Activated naive CD4-positive, alpha-beta T cell treated with anti-CD3 and anti-CD28 coated beads for 36 hours (primary cell): ENCODE results near the gene RPL22. TPM values are rescaled to one million over a fixed set of nuclear protein-coding genes. Genes with fewer than 3 reads are reported as not detected.

Experiments used
- CTCF ChIA-PET: fragments of 350-600 bp; sonication (Branson Sonifier 250); formaldehyde crosslinking; loops from one replicate; lab custom pipeline; 2021; ENCODE audit warnings: antibody characterized with exemption; lab: Charles Lee
- DNase-seq: peaks from one replicate; pipeline ENCODE4 v3.0.0-alpha.2; 2020
- H3K27ac Mint-ChIP-seq: one replicate; pipeline ENCODE4 v1.8.0; 2021; ENCODE audit warnings: mild to moderate bottlenecking, mixed read lengths
- H3K27me3 Mint-ChIP-seq: one replicate; pipeline ENCODE4 v1.8.0; 2021; ENCODE audit warnings: low read depth, mixed read lengths
- H3K36me3 Mint-ChIP-seq: one replicate; pipeline ENCODE4 v1.8.0; 2021; ENCODE audit warnings: low read depth, mixed read lengths
- H3K4me1 Mint-ChIP-seq: one replicate; pipeline ENCODE4 v1.8.0; 2021; ENCODE audit warnings: low read depth, mixed read lengths
- H3K4me3 Mint-ChIP-seq: one replicate; pipeline ENCODE4 v1.8.0; 2021; ENCODE audit warnings: mild to moderate bottlenecking, moderate library complexity, mixed read lengths
- H3K9me3 Mint-ChIP-seq: one replicate; pipeline ENCODE4 v1.8.0; 2021; ENCODE audit warnings: mixed read lengths
- intact Hi-C: fragments of 100-400 bp; cut with micrococcal nuclease; formaldehyde crosslinking; loops from one replicate; pipeline ENCODE4 v1.15.1; 2023
- total RNA-seq, 2 experiments: library from RNA; stranded (reverse); gene quantifications; one replicate each; pipeline ENCODE4 v1.2.3, GENCODE V29; 2021

Gene RPL22
- total RNA-seq, result 100 to 1,000 TPM; 507 to 553 TPM

DNA sequence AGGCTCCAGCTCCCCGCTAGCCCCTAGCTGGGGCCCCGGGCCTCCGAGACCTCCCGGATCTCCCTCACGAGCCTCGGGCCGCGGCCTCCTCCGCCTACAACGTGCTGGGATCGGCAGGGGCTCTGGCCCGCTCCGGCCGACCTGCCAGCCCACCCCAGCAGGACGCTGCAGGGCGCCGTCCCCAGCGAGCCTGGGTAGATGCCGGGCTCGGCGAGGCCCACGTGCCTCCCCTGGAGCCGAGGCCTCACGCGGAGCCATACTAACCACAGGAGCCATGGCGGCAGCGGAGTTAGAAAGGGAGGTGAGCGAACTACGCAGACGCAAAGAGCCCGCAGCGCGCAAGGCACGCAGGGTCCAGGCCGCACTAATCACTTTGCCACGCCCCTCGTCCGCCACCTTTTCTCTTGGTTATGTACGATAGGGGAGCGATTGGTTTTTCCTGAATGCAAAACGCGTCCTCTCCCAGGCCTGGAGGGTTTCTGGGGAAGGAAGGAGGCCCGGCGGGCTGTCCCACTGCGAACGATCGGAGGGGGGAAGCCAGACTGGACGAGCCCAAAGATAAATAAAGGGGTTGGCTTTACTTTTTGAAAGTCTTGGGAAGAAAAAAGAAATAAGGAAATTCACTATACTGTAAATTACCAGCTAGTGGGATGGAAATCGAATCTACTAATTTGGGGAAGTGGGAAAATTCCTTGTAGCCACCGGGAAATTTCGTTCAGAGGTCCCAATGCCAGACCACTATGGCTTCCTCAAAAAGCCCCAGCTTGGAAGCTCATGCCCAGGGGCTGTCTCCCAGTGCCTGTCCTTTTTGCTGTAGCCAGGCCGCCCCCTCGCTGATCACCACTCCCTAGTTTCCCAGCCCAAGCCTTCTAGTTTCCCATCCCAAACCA, at the start of gene RPL22:
TSS of gene RPL22 (minus strand) at position 298 of the 890 bp plus-strand sequence. CDS start at position 276, 22 bp downstream.
- peak; percentile 99 for DNase-seq
- Mint-ChIP-seq H3K36me3 (peaks cover 32% of the 10 kb centered on the region), H3K9me3 (no peaks in the 10 kb centered on the region), H3K27me3 (no peaks in the 10 kb centered on the region), H3K27ac (peak within 1 kb of the TSS; percentile 95), H3K4me3 (peak within 1 kb of the TSS; percentile 91), H3K4me1 (peaks cover 39% of the 10 kb centered on the region)
- intact Hi-C loops, result loop anchor here (1.0 to 5.0 kb wide), 5 partner anchors 37 to 403 kb away; partner anchors contain the start of genes ACOT7, KLHL21 and NPHP4
- CTCF ChIA-PET, result interaction anchor here (1.8 kb wide), 1 partner anchor 45 kb away, joined by 5 read pairs; the partner anchor contains the start of gene HES3

DNA sequence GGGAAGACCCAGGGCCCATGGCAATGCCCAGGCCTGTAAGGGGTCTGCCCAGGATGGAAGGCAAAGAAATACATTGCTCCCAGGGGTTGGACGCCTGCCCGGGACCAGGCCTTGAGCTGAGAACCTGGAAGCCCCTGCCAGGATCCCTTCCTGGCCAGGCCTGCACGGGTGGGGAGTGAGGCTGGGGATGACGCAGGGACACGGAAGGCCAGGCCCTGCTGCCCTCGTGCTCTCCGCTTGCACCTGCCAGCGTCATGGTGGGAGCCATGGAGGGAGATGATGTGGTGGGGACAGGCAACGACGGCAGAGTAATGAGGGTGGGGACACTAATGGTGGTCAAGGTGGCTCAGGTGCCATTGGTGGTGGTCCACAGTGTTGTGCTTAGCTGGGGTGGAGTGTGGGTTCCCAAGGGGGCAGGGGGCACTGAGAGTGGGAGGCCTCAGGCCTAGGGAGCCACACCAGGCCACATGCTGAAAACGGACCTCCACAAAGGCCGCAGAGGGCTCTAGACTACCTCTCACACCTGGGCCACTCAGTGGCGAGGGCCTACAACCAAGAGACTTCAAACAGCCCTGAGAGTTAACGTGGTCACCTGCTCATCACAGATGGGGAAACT, 48.9 kb upstream of the RPL22 start:
- Mint-ChIP-seq H3K27me3 (peaks cover 44% of the 10 kb centered on the region), H3K4me3 (no peak overlapping the region), H3K27ac (no peak overlapping the region), H3K4me1 (peaks cover 8% of the 10 kb centered on the region), H3K9me3 (no peaks in the 10 kb centered on the region), H3K36me3 (no peaks in the 10 kb centered on the region)
- CTCF ChIA-PET, result interaction anchor here (1.0 to 4.2 kb wide), 9 partner anchors 9 to 191 kb away, joined by 3 to 49 read pairs (median 9); partner anchors contain the start of genes ACOT7 and ICMT
- intact Hi-C loops, result loop anchor here (5.0 kb wide), 2 partner anchors 229 to 736 kb away; no protein-coding TSS in a partner anchor
- DNase-seq, result no peak

DNA sequence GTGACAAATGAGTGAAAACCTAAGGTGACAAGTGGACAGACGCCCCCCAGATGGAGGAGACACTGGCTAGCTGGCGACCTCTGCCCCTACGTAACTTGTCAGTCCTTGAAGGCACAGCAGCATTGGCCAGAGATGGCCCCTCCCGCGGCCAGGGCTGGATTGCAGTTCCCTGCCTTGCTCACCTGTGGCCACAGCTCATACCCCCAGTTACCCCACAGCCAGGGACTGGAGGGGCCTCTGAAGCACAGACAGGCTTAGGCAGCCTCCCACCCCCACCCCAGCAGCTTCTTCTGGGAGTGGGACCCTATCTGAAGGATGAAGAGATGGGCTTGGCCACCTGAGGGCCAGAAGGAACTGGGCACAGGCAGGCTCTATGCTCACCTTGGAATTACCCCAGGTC, 48.3 kb upstream of the RPL22 start:
- no peaks in the 10 kb centered on the region for H3K36me3 Mint-ChIP-seq
- CTCF ChIA-PET, result interaction anchor here (0.8 to 4.2 kb wide), 15 partner anchors 9 to 202 kb away, joined by 3 to 49 read pairs (median 8); partner anchors contain the start of genes ACOT7 and ICMT
- no peaks in the 10 kb centered on the region for H3K9me3 Mint-ChIP-seq
- peaks cover 8% of the 10 kb centered on the region for H3K4me1 Mint-ChIP-seq
- H3K27ac Mint-ChIP-seq, result no peak overlapping the region
- peaks cover 48% of the 10 kb centered on the region for H3K27me3 Mint-ChIP-seq
- no peak overlapping the region for H3K4me3 Mint-ChIP-seq
- intact Hi-C loops, result loop anchor here (2.0 to 5.0 kb wide), 3 partner anchors 149 to 735 kb away; no protein-coding TSS in a partner anchor
- no peak for DNase-seq

DNA sequence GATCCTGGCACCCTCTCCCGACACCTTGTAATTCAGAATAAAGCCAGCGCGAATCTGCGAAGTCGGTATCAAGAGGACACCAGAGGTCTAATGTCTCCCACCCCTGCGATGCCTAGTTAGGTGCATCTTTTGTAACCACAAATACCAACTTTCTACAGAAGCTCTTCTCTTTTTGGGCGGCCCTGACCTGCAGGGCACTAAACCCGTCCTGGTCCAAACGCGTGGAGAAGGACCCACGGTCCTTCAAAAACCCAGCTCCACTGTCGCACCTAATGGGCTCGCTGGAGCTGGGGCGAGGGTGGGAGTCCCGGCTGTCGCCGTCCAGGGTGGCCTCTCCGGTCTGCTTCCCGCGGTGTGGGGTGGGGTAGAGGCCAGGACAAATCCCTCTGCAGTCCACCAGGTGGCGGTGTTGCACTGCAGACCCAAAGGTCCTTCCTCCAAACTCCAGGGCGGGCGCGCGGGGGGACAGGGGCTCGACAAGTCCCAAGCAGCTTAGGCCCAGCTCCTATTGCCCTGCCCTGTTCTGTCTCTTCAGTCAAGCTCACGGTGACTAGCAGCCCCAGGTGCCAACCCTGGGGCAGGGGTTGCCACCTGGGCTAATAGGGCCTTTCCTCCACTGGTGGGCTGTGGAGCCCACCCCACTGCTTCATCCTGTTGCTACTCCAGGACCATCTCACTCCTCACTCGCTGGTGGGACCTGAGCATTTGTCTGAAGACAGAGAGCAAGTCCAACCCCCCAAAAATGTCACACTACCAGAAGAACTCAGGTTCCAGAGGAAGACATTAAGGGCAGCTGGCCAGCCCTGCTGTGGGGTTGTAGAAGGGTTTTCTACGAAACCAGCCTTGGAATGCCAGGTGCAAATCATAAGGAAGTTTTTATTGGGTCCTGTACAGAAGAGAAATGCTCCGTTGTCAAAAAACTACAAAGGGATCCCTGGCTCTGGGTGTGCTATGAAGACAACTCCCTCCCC, 47.4 kb upstream of the RPL22 start:
- Mint-ChIP-seq H3K4me1 (peaks cover 8% of the 10 kb centered on the region), H3K27me3 (peaks cover 48% of the 10 kb centered on the region), H3K4me3 (peak overlapping the region; percentile 36), H3K36me3 (no peaks in the 10 kb centered on the region), H3K9me3 (no peaks in the 10 kb centered on the region), H3K27ac (no peak overlapping the region)
- intact Hi-C loops, result loop anchor here (1.0 to 5.0 kb wide), 6 partner anchors 97 to 734 kb away; no protein-coding TSS in a partner anchor
- peak; percentile 82 for DNase-seq
- CTCF ChIA-PET, result interaction anchor here (0.7 to 4.2 kb wide), 30 partner anchors 8 to 348 kb away, joined by 3 to 49 read pairs (median 4); partner anchors contain the start of genes ACOT7 and ICMT

DNA sequence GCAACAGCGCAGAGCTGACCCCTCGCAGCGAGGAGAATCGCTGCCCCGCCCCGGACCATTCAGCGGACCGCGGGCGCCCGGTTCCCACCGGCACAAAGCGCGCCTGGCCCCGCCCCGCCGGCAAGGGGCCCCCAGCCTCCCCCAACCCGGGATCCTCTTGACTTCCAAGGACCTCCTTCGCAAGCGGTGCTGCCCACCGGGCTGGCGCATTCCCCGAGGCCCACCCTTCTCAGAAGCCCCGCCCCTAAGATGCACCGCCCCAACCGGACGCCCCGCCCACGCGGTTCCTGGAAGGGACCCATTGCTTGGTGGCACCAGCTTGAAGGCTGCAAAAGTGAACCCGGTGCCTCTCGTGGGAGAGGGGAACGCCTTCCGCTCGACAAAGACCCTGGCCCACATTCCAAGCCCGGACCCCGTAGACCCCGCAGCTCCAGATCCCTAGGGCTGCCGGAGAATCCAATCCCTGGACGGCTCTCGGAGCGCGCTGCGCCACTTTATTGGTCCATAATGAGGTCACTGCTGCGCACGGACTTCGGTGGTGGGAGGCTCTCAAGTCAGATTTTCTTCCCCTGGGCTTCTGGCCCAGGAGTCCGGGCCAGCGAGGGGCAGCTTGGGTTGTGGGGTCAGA, 46.6 kb upstream of the RPL22 start:
- no peak overlapping the region for H3K4me3 Mint-ChIP-seq
- CTCF ChIA-PET, result interaction anchor here (0.8 to 4.2 kb wide), 24 partner anchors 8 to 349 kb away, joined by 3 to 49 read pairs (median 5); partner anchors contain the start of genes ACOT7 and ICMT
- peaks cover 54% of the 10 kb centered on the region for H3K27me3 Mint-ChIP-seq
- H3K27ac Mint-ChIP-seq, result no peak overlapping the region
- H3K4me1 Mint-ChIP-seq, result peaks cover 14% of the 10 kb centered on the region
- H3K36me3 Mint-ChIP-seq, result no peaks in the 10 kb centered on the region
- peak; percentile 59 for DNase-seq
- intact Hi-C loops, result loop anchor here (1.0 to 5.0 kb wide), 9 partner anchors 10 to 734 kb away; no protein-coding TSS in a partner anchor
- no peaks in the 10 kb centered on the region for H3K9me3 Mint-ChIP-seq

DNA sequence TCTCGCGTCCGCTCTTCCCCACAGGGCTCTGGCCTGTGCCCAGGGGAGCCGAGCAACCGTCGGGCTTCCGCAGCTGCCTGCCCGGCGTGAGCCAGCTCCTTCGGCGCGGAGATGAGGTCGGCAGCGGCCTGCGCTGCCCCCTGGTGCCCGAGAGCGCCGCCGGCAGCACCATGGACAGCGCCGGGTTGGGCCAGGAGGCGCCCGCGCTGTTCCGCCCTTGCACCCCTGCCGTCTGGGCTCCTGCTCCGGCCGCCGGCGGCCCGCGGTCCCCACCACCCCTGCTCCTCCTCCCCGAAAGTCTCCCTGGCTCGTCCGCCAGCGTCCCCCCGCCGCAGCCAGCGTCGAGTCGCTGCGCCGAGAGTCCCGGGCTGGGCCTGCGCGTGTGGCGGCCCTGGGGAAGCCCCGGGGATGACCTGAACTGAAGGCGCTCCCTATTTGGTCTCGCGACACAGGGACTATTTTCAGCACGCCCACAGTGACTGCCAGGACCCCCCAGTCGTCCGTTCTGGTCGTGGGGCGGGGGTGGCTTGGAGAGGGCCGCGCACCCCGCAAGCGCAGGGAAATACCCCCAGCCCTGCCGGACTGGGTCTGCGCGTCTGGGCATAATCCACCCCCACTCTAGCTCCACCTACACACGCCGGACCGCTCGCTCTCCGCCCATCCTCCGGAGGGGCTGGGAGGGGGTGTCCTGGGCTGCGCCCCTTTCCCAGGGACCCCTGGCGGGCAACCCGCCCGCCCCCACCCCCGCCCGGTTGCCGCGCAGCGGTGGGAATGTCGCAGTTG, 45.9 kb upstream of the RPL22 start:
- CTCF ChIA-PET, result interaction anchor here (0.6 to 4.2 kb wide), 15 partner anchors 9 to 194 kb away, joined by 3 to 49 read pairs (median 6); partner anchors contain the start of genes ACOT7, ICMT and RPL22
- H3K4me3 Mint-ChIP-seq, result no peak overlapping the region
- no peaks in the 10 kb centered on the region for H3K36me3 Mint-ChIP-seq
- DNase-seq, result peak; percentile 79
- intact Hi-C loops, result loop anchor here (1.0 to 5.0 kb wide), 5 partner anchors 9 to 733 kb away; no protein-coding TSS in a partner anchor
- peaks cover 14% of the 10 kb centered on the region for H3K4me1 Mint-ChIP-seq
- peaks cover 54% of the 10 kb centered on the region for H3K27me3 Mint-ChIP-seq
- H3K27ac Mint-ChIP-seq, result no peak overlapping the region
- no peaks in the 10 kb centered on the region for H3K9me3 Mint-ChIP-seq

DNA sequence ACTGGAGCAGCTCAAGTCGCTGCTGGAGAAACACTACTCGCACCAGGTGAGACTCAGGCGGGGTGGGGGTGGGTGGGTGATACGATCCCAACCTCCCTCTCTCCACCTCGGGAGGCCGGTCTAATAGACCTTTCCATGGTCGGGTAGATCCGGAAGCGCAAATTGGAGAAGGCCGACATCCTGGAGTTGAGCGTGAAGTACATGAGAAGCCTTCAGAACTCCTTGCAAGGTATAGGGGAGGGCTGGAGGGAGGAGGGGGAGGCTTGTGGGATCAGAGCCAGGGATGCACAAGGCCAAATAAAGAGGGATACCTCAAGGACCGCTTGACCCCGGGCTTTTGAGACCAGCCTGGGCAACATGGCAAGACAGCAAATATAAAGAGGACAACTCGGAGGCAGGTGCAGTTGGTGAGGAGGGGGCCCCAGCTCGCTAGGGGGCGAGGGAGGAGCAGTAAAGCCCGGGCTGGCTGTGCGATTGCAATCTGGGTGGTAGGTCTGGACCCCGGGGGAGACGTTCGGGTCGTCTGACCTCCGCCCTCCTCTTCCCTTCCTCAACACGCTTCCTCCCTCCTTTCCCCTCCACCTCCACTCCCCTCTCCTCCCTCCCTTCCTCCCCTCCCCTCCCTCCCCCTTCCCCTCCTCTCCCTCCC, 45.1 kb upstream of the RPL22 start:
- CTCF ChIA-PET, result interaction anchor here (0.6 to 4.1 kb wide), 6 partner anchors 45 to 158 kb away, joined by 3 to 25 read pairs (median 4); partner anchors contain the start of genes ACOT7 and RPL22
- peaks cover 54% of the 10 kb centered on the region for H3K27me3 Mint-ChIP-seq
- H3K36me3 Mint-ChIP-seq, result no peaks in the 10 kb centered on the region
- intact Hi-C loops, result loop anchor here (1.0 to 5.0 kb wide), 5 partner anchors 8 to 732 kb away; no protein-coding TSS in a partner anchor
- H3K27ac Mint-ChIP-seq, result no peak overlapping the region
- H3K4me1 Mint-ChIP-seq, result peaks cover 14% of the 10 kb centered on the region
- DNase-seq, result no peak
- no peaks in the 10 kb centered on the region for H3K9me3 Mint-ChIP-seq
- H3K4me3 Mint-ChIP-seq, result no peak overlapping the region

DNA sequence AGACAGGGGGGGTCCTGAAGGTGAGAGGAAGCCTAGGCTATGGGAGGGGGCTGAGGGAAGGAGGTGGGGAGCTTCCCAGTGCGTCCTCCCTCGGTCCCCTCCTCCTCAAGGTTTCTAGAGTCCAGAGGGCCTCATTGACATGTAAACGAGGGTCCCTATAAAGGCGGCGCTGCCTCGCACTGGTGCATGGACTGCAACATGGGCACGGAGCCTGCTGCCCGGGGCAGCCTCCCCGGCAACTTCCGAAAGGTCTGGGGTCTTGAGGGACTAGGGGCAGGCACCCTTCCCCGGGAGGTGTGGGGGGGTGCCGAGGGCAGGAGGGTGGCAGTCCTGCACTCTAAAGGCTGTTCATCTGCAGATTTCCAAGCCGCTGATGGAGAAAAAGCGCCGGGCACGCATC, 44.6 kb upstream of the RPL22 start, which contains the start of gene HES3:
TSS of gene HES3 (plus strand) at position 187 of the 400 bp plus-strand sequence. CDS start at position 374, 187 bp downstream.
- Mint-ChIP-seq H3K27ac (no peak within 1 kb of the TSS), H3K4me3 (no peak within 1 kb of the TSS), H3K9me3 (no peaks in the 10 kb centered on the region), H3K36me3 (no peaks in the 10 kb centered on the region), H3K27me3 (peaks cover 57% of the 10 kb centered on the region), H3K4me1 (peaks cover 14% of the 10 kb centered on the region)
- CTCF ChIA-PET, result interaction anchor here (1.1 to 1.7 kb wide), 2 partner anchors 45 to 135 kb away, joined by 5 to 8 read pairs; partner anchors contain the start of gene RPL22
- intact Hi-C loops, result loop anchor here (2.0 kb wide), 1 partner anchor 191 kb away; no protein-coding TSS in a partner anchor
- DNase-seq, result no peak

DNA sequence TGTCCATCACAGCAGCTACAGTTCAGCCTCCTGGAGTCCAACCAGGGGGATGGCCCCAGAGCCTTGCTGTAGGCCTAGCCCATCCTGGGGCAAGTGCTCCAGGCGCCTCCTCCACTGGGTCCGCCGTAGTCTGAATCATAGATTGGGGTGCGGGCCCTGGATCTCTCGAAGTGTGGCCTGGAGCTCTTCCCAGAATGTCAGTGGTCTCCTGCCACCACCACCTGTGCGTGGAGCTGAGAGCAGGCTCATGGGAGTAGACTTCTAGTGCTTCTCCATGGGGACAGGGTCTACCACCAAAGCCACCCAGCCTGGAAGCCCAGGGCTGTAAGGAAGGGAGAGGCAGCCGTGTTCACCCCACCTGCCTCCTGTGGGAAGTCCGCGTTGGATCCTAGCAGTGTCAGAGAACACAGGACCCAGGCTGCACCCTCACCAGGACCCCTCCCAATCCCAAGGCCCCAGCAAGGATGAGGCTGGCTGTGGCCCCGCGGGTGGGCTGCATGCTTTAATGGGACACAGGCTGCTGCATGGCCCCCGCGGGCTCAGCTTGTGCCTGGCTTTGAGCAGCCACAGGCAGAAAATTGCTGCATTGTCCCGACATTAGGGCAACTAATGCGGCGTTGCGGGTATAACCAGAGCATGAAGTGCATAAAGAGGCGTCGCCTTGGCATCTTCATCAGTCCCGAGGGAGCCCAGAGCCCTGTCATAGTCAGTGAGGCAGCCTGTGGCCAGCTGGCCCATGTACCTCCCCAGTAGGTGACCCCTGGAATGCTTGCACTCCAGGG, 43.8 kb upstream of the RPL22 start:
- Mint-ChIP-seq H3K4me1 (peaks cover 14% of the 10 kb centered on the region), H3K27me3 (peaks cover 57% of the 10 kb centered on the region), H3K36me3 (no peaks in the 10 kb centered on the region), H3K27ac (no peak overlapping the region), H3K9me3 (no peaks in the 10 kb centered on the region), H3K4me3 (no peak overlapping the region)
- CTCF ChIA-PET, result interaction anchor here (0.8 kb wide), 1 partner anchor 35 kb away, joined by 3 read pairs; no protein-coding TSS in a partner anchor
- no peak for DNase-seq
- intact Hi-C loops, result no loop called here
